A673 (cell line): Measurements from ENCODE around the gene ITCH.

Experiments used
- CTCF ChIP-seq: fragments of 300-800, 200-600 bp; sonication (generic); conservative IDR thresholded peaks from 2 replicates; pipeline ENCODE4 v1.5.1; 2017; ENCODE audit warnings: low read depth, mild to moderate bottlenecking, antibody characterized with exemption, low read length, moderate library complexity, mixed read lengths
- EZH2 ChIP-seq: fragments of 200-600 bp; sonication (generic); IDR thresholded peaks from 2 replicates; pipeline ENCODE4 v1.6.1; 2017; ENCODE audit warnings: borderline replicate concordance, low read depth, mild to moderate bottlenecking, mixed read lengths, antibody characterized with exemption, low read length; ENCODE audit not compliant: poor library complexity, severe bottlenecking

GRCh38 chr20:34382174-34382573 lies 19.1 kb downstream of the ITCH start:
- no peak for TF ChIP-seq CTCF
- TF ChIP-seq EZH2: no peak
